GM19238 (cell line): ENCODE measurements around the gene PLXND1.

Experiments
- DNase-seq: peaks from one replicate; pipeline ENCODE4 v3.0.0; 2011; ENCODE audit warnings: low spot score; ENCODE audit not compliant: insufficient read length

The PLXND1 gene

GRCh38 chr3:129627350-129628168, 21.1 kb upstream of the PLXND1 start:
- DNase-seq = peak; percentile 81

GRCh38 chr3:129626744-129627349, 20.4 kb upstream of the PLXND1 start:
- peak; percentile 97 for DNase-seq

GRCh38 chr3:129625072-129625874, 18.8 kb upstream of the PLXND1 start:
- DNase-seq = peak; percentile 0

GRCh38 chr3:129624347-129625071, 18.0 kb upstream of the PLXND1 start:
- DNase-seq = no peak

- DNase-seq = no peak
These were observed 17.1 kb upstream of the PLXND1 start for GRCh38 chr3:129623447-129624118.

- no peak for DNase-seq
These were observed 16.5 kb upstream of the PLXND1 start for GRCh38 chr3:129622933-129623332.

GRCh38 chr3:129622226-129622874, 15.9 kb upstream of the PLXND1 start:
- DNase-seq = no peak

- DNase-seq = no peak
These were observed 15.2 kb upstream of the PLXND1 start for GRCh38 chr3:129621626-129622225.

- no peak for DNase-seq
These were observed 14.5 kb upstream of the PLXND1 start for GRCh38 chr3:129620828-129621559.

GRCh38 chr3:129619726-129620162, 13.3 kb upstream of the PLXND1 start:
- DNase-seq = no peak

GRCh38 chr3:129618901-129619671, 12.6 kb upstream of the PLXND1 start:
- no peak for DNase-seq

GRCh38 chr3:129618186-129618820, 11.8 kb upstream of the PLXND1 start:
- no peak for DNase-seq

GRCh38 chr3:129617381-129618185, 11.1 kb upstream of the PLXND1 start:
- DNase-seq = no peak

GRCh38 chr3:129616713-129617112, 10.2 kb upstream of the PLXND1 start:
- no peak for DNase-seq

GRCh38 chr3:129616291-129616690, 9.8 kb upstream of the PLXND1 start:
- DNase-seq = no peak

- DNase-seq = no peak
These were observed 9.3 kb upstream of the PLXND1 start for GRCh38 chr3:129615751-129616281.

GRCh38 chr3:129614927-129615363, 8.5 kb upstream of the PLXND1 start:
- DNase-seq = no peak
